GM12865 (cell line): ENCODE measurements around the gene DIPK1A.
A peak's percentile ranks its signal among the peaks of the same experiment; 100 is the strongest.

ENCODE experiments used
- DNase-seq: peaks from one replicate; pipeline ENCODE4 v3.0.0; 2010; ENCODE audit warnings: low read depth
- H3K4me3 ChIP-seq: 2 replicates; pipeline ENCODE4 v1.5.1; 2011; ENCODE audit warnings: mild to moderate bottlenecking, low read depth, low read length, control low read depth
- TF ChIP-seq, protein P1 (sequence below): IDR thresholded peaks from 2 replicates; pipeline ENCODE4 v1.5.1; 2011; ENCODE audit warnings: low read length, control low read depth, low read depth, inconsistent platforms; ENCODE audit not compliant: insufficient read depth; ENCODE audit errors: missing control alignments

The DIPK1A gene

DNA sequence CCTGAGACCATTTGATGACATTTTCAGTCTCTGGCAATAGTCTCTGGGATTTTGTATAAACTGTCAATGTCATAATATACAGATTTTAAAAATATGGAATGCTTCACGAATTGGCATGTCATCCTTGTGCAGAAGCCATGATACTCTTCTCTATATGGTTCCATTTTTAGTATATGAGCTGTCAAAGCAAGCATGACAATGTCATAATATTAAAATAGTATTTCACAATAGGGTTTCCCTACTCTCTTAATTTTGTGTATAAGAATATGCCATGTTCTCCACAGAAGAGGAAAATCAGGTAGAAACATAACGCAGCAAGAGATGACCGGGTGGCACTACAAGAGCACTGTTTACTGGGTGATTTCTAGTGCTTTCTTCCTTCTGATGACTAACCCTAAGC, 8.3 kb upstream of the DIPK1A start:
- no peak overlapping the region for H3K4me3 ChIP-seq
- DNase-seq = no peak
- TF ChIP-seq, protein P1, sequence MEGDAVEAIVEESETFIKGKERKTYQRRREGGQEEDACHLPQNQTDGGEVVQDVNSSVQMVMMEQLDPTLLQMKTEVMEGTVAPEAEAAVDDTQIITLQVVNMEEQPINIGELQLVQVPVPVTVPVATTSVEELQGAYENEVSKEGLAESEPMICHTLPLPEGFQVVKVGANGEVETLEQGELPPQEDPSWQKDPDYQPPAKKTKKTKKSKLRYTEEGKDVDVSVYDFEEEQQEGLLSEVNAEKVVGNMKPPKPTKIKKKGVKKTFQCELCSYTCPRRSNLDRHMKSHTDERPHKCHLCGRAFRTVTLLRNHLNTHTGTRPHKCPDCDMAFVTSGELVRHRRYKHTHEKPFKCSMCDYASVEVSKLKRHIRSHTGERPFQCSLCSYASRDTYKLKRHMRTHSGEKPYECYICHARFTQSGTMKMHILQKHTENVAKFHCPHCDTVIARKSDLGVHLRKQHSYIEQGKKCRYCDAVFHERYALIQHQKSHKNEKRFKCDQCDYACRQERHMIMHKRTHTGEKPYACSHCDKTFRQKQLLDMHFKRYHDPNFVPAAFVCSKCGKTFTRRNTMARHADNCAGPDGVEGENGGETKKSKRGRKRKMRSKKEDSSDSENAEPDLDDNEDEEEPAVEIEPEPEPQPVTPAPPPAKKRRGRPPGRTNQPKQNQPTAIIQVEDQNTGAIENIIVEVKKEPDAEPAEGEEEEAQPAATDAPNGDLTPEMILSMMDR = no peak

DNA sequence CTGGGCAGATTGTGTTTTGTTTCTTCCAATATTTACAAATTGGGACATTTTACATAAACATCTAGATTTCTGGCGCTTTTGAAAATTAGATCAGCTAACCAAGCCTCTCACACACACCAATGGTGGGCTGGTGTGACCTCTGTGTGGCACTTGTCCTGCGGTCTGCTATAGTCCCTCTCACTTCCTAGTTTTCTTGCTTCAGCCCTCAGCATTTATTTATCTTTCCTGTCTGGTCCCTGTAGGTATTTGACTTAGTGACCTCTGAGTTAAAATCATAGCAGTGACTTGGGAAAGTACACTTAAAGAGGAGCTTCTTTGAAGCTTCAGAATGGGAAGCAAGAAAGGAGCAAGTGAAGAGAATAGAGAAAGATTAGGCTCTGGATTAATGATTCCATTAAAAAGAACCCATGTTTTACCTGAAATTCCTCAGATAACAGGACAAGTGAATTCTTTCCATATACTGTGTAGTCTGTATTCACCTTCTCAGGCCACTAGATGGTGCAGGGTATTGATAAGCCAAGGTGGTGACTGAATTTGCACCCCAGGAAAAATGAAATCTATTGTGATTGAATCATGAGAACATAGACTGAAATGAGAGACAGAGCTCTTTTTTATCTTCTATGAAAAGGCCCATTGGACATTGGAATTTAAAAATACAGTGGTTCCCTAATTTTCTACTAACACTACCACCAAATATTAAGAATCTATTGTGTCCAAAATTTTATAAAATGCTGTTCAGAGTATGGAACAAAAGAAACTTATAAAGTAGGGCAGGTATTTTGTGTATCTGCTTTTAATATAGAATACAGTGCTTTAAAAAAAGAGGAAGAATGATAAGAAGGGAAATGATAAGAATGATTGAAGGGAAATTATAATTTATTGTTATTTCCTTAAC, 7.1 kb upstream of the DIPK1A start:
- peak; percentile 69 for DNase-seq
- no peak overlapping the region for H3K4me3 ChIP-seq
- TF ChIP-seq, protein P1 = peak; percentile 65

DNA sequence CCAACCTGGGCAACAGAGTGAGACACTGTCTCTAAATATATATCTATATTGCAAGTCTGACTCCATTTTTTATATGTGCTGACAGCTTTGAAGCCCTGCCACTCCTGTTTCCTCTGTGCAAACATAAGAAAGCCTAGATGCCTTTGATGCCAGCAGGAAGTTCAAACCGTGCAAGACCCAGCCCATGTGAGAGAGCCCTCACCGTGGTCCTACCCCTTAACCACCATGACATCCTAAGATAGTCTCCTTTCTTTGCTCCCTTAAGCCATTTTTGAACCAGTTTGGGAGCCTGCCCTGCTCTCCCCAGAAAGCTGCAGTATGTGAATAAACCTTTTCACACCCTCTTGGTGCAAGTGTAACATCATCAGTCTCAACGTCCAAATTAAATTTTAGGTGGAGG, 3.7 kb upstream of the DIPK1A start:
- DNase-seq = no peak
- TF ChIP-seq, protein P1 = no peak
- H3K4me3 ChIP-seq = no peak overlapping the region

DNA sequence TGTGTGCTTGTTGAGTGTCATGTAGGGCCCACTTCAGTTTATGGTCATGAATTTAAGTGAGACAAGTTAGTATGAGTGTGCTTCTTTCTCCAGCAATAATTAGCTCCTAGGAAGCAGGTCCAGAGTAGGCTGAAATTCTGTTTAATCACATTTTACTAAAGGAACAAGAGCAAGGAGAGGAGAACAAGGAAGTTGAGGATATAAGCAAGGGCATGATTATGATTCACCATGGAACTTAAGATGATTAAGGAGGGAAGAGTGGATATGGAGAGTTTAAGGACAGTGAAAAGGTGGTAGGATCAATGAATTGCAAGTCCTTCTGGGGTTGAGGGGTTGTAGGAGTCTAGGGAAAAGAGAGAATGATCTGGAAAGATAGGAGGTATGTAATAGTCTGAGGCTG, 3.1 kb upstream of the DIPK1A start:
- DNase-seq = no peak
- TF ChIP-seq, protein P1 = no peak

DNA sequence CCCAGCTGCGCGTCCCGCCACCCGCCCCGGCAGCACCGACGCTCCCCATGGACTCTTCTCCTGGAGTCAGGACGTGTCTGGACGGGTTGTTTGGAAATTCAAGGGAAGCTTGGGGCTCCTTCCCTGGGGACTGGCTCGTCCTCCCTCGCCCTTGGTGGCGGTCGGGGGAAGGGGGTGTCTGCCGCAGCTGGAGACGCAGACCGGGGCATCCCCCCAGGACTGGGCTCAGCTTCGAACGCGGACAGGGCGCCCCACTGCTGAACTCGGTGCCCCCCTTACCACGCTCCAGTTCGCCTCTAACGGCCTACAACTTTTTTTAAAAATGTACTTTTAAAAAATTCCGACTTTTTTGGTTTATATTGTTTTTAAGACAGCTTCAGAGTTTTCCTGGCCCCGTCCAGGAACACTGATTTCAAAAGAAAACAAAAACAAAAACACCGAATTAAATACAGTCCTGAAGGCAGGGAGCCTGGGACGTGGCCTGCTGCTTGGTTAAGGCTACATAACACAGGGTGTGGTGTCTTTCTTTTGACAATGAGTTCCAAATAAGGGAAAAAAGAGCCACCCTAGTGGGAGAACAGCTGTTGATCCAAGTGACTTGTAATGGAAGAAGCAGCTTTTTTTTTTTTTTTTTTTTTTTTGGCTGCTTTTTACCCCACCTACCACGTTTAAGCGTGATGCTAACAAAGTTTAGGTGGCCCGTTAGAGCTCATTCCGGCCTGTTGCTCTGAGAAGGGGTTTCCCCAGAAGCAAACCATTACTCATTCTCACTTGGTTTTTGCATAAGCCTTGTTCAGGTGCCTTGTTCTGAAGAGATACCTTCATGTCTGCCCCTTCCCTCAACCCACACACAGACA, 862 bp upstream of the DIPK1A start:
- TF ChIP-seq, protein P1 = no peak
- peak overlapping the region; percentile 88 for H3K4me3 ChIP-seq
- DNase-seq = peak; percentile 94

More for the DNA sequence above, 3.1 kb upstream of the DIPK1A start:
- no peak overlapping the region for H3K4me3 ChIP-seq

DNA sequence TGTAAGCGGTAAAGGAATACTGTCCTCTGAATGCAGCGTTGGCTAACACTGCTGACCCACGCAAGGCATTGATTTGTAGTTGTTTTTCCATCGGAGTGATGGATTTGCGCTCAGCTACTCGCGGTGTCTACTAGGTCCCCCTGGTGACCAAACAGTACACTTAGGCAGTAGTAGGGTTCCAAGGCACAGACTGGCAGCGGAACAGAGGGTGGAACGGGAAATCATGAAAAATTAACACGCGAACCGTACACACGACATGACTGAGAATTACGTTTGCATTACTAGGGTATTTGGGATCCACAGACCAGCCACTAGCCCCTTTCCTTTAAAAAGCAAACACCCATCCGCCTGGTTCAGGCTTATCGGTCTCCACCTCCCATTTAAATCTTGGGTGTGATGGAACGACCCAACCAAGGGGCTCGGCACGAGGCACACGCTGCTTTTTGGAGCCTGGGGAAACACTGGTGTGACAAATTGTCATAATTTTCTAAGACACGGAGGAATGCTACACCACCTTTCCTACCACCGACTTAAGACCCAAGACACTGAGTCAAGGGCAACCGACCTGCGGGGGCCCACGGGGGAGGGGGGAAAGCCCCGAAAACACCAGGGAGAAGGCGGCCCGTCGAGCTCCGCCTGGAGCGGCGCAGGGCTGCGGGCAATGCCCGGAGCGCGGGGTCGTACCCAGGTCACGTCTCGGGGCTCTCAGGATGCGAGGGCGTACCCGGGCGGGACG, 699 bp downstream of the DIPK1A start:
- TF ChIP-seq, protein P1 = peak; percentile 68
- DNase-seq = peak; percentile 91
- peak overlapping the region; percentile 71 for H3K4me3 ChIP-seq
